PFSK-1 (cell line): ENCODE results near the gene APOL3.

Experiments
- FOXP2 ChIP-seq: optimal IDR thresholded peaks from 2 replicates; pipeline ENCODE3; 2011; ENCODE audit warnings: borderline replicate concordance, control low read depth, inconsistent platforms; ENCODE audit not compliant: insufficient read depth; ENCODE audit errors: extremely low read length, extremely low read depth
- POLR2AphosphoS5 ChIP-seq: IDR thresholded peaks from 2 replicates; pipeline ENCODE4 v1.6.1; 2012; ENCODE audit warnings: low read depth, mild to moderate bottlenecking, control low read depth, low read length, moderate library complexity
- REST ChIP-seq, 2 experiments: IDR thresholded peaks; 2 replicates each; pipeline versions ENCODE4 v1.6.1 to v1.8.0; 2011 to 2012; ENCODE audit warnings: low read depth in 2 of 2, low read length in 2 of 2, control low read depth in 1 of 2, inconsistent platforms in 1 of 2, mild to moderate bottlenecking in 1 of 2, moderate library complexity in 1 of 2; ENCODE audit not compliant: insufficient read depth in 1 of 2
- SIN3A ChIP-seq: IDR thresholded peaks from 2 replicates; pipeline ENCODE4 v1.6.1; 2012; ENCODE audit warnings: mild to moderate bottlenecking, low read length, moderate library complexity, borderline replicate concordance; ENCODE audit not compliant: insufficient read depth
- TAF1 ChIP-seq: IDR thresholded peaks from 2 replicates; pipeline ENCODE4 v1.6.1; 2012; ENCODE audit warnings: low read length, control low read depth, borderline replicate concordance; ENCODE audit not compliant: insufficient read depth

The APOL3 gene

GRCh38 chr22:36197514-36198146 lies 37.1 kb upstream of the APOL3 start:
- TF ChIP-seq FOXP2 (no peak), SIN3A (no peak), POLR2AphosphoS5 (no peak), TAF1 (no peak), REST (IDR thresholded peaks at IDR 0.05; ENCODE audit: insufficient read depth in 1 of 2, low read depth in 2 of 2, low read length in 2 of 2) (no peak)

GRCh38 chr22:36197065-36197440 lies 36.5 kb upstream of the APOL3 start:
- TF ChIP-seq SIN3A: no peak
- no peak for TF ChIP-seq TAF1
- no peak for TF ChIP-seq POLR2AphosphoS5
- TF ChIP-seq FOXP2: no peak
- no peak for TF ChIP-seq REST (IDR thresholded peaks at IDR 0.05; ENCODE audit: insufficient read depth in 1 of 2, low read depth in 2 of 2, low read length in 2 of 2)

- TF ChIP-seq FOXP2: no peak
- no peak for TF ChIP-seq TAF1
- TF ChIP-seq REST (IDR thresholded peaks at IDR 0.05; ENCODE audit: insufficient read depth in 1 of 2, low read depth in 2 of 2, low read length in 2 of 2): no peak
- no peak for TF ChIP-seq POLR2AphosphoS5
- no peak for TF ChIP-seq SIN3A
Measured at GRCh38 chr22:36196254-36197064, 35.9 kb upstream of the APOL3 start.

- TF ChIP-seq SIN3A (no peak), TAF1 (no peak), REST (IDR thresholded peaks at IDR 0.05; ENCODE audit: insufficient read depth in 1 of 2, low read depth in 2 of 2, low read length in 2 of 2) (no peak), FOXP2 (no peak), POLR2AphosphoS5 (no peak)
Measured at GRCh38 chr22:36194971-36195370, 34.4 kb upstream of the APOL3 start.

GRCh38 chr22:36194385-36194784 lies 33.8 kb upstream of the APOL3 start:
- TF ChIP-seq REST (IDR thresholded peaks at IDR 0.05; ENCODE audit: insufficient read depth in 1 of 2, low read depth in 2 of 2, low read length in 2 of 2) (no peak), POLR2AphosphoS5 (no peak), FOXP2 (no peak), TAF1 (no peak), SIN3A (no peak)
